ENCODE measurements around the gene SMIM35. TPM values are rescaled to one million over a fixed set of nuclear protein-coding genes. Genes with fewer than 3 reads are reported as not detected.

The SMIM35 gene
- total and polyA plus RNA-seq, 2 of the 13 experiments (the other 11 are each of a cell fraction or from before 2014, with no cell fraction given), result not detected

DNA sequence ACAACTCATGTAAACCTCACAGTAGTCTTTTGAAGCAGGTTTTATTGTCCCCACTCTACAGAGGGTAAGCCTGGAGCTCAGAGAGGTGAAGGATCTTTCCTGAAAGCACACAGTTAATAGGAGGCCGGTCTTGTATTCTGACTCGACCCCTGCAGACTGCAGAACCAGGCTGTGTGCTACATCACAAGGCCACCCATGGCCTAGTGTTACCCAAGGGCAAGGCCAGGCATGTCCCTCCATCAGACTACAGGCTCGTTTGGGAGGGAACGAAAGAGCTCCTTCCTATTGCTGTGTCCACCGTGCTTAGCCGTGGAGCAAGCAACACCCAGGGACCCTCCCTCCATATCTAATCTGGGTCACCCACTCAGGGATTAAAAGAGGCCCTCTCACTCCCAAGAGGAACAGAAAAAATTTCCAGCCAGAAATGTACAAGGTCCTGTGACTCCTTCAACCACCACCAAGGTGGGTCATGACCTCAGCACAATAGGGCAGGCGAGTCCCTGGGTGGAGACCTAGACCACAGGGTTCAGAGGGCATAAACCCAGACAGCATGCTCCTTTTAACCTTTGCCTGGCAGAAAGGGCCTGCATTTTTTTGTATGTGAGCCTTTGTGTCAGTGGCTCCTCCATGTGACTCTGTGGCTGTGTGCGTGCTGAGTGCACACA, 6.3 kb upstream of the SMIM35 start (continued):
- TF ChIP-seq, protein P1, sequence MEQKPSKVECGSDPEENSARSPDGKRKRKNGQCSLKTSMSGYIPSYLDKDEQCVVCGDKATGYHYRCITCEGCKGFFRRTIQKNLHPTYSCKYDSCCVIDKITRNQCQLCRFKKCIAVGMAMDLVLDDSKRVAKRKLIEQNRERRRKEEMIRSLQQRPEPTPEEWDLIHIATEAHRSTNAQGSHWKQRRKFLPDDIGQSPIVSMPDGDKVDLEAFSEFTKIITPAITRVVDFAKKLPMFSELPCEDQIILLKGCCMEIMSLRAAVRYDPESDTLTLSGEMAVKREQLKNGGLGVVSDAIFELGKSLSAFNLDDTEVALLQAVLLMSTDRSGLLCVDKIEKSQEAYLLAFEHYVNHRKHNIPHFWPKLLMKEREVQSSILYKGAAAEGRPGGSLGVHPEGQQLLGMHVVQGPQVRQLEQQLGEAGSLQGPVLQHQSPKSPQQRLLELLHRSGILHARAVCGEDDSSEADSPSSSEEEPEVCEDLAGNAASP (CRISPR knock-in tag; IDR thresholded peaks at IDR 0.05; ENCODE audit: borderline replicate concordance), result peak; percentile 77; the same call in 1 of the 2 replicates
- TF ChIP-seq ZUFSP (CRISPR knock-in tag; IDR thresholded peaks at IDR 0.05; ENCODE audit: borderline replicate concordance), result no peak

DNA sequence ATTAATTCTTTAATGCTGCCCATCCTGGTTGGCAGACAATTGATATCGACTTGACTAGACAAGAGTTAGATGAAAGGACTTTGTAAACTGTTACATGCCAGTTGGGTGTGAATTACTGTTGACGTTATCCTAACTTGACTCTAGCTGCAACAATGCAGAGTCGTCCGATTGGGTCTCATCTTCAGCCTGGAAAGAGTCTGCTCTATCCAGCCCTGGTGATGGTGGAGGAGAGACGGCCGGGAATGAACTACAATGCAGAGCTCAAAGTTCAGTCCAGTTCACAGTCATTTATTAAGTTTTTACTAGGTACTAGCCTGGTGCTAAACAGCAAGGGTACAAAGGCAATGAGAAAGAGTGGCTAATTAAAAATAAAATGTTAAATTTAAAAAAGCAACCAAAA, 4.9 kb upstream of the SMIM35 start:
- Histone ChIP-seq H3K9ac (ENCODE audit: insufficient read depth, low read depth, low read length) (no peak overlapping the region), H3K4me1 (ENCODE audit: insufficient read depth, low read length) (peaks cover 93% of the 10 kb centered on the region), H3K36me3 (replicated peaks in 1 of 2; ENCODE audit: control insufficient read depth in 1 of 2, insufficient read depth in 2 of 2, low read length in 2 of 2) (no peaks in the 10 kb centered on the region), H3K9me3 (ENCODE audit: low read length) (peaks cover 12% of the 10 kb centered on the region), H2AFZ (ENCODE audit: low read length) (no peak overlapping the region), H3K4me2 (ENCODE audit: low read depth, low read length) (peak overlapping the region; percentile 45), H3K27me3 (ENCODE audit: control insufficient read depth in 1 of 2, insufficient read depth in 2 of 2, low read length in 2 of 2) (peaks cover 0 to 7% of the 10 kb centered on the region in 2 experiments; a peak in 1 of 5 replicates), H3K4me3 (replicated peaks in 1 of 3; ENCODE audit: insufficient read depth in 1 of 3, low read depth in 2 of 3, low read length in 3 of 3) (no peak overlapping the region), H3K79me2 (ENCODE audit: insufficient read depth, low read length) (no peaks in the 10 kb centered on the region), H4K20me1 (ENCODE audit: insufficient read depth, low read length) (no peaks in the 10 kb centered on the region), H3K27ac (ENCODE audit: extremely low read length, insufficient read depth, low read length) (no peak overlapping the region)
- in situ Hi-C loops (cut with HindIII; ENCODE audit: extremely low pct_ligation_motif_present, low pct_unique_long_range_greater_than_20kb), result no loop called here
- FAIRE-seq (peak; percentile 32), ATAC-seq (peak; percentile 44), DNase-seq (ENCODE audit: low spot score) (no peak)
- intact Hi-C loops (cut with micrococcal nuclease; ENCODE audit: unreplicated experiment), result no loop called here
- no TSS peak for BruUV-seq (replicated peaks)
- ChIA-PET POLR2A (no interaction called here), CTCF (ENCODE audit: low intra/inter-chr PET ratio, low total read pairs) (no interaction called here)
- WGBS (ENCODE audit: low lambda C conversion rate), result 16% methylated on average over 6 of the region's 6 CpGs
- TF ChIP-seq HNF4A (CRISPR knock-in tag; IDR thresholded peaks at IDR 0.05) (peak; percentile 80), ARID5B (CRISPR knock-in tag; IDR thresholded peaks at IDR 0.05) (peak; percentile 44; the same call in 1 of the 2 replicates), BCL6 (CRISPR knock-in tag; IDR thresholded peaks at IDR 0.05) (peak; percentile 7; the same call in 1 of the 2 replicates), SOX6 (IDR thresholded peaks at IDR 0.05) (no peak), SOX6 (CRISPR knock-in tag; IDR thresholded peaks at IDR 0.05) (peak; percentile 42), ZNF644 (CRISPR knock-in tag; IDR thresholded peaks at IDR 0.05; ENCODE audit: low read depth) (peak; percentile 67; the same call in 1 of the 2 replicates), RXRB (CRISPR knock-in tag; IDR thresholded peaks at IDR 0.05; ENCODE audit: borderline replicate concordance) (peak; percentile 31; the same call in 1 of the 2 replicates), ZNF772 (CRISPR knock-in tag; IDR thresholded peaks at IDR 0.05) (no peak)
- TF ChIP-seq, protein P2, sequence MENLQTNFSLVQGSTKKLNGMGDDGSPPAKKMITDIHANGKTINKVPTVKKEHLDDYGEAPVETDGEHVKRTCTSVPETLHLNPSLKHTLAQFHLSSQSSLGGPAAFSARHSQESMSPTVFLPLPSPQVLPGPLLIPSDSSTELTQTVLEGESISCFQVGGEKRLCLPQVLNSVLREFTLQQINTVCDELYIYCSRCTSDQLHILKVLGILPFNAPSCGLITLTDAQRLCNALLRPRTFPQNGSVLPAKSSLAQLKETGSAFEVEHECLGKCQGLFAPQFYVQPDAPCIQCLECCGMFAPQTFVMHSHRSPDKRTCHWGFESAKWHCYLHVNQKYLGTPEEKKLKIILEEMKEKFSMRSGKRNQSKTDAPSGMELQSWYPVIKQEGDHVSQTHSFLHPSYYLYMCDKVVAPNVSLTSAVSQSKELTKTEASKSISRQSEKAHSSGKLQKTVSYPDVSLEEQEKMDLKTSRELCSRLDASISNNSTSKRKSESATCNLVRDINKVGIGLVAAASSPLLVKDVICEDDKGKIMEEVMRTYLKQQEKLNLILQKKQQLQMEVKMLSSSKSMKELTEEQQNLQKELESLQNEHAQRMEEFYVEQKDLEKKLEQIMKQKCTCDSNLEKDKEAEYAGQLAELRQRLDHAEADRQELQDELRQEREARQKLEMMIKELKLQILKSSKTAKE (CRISPR knock-in tag; IDR thresholded peaks at IDR 0.05; ENCODE audit: borderline replicate concordance), result 0 out of 2 replicates have a peak, but pooled peaks have one; percentile 12
